HCT116 (cell line): ENCODE data around the gene SYNE1. TPM values are rescaled to one million over a fixed set of nuclear protein-coding genes. Genes with fewer than 3 reads are reported as not detected.

Source experiments
- ATAC-seq: fragments of 200-7000 bp; cut with Tn5 transposase; 2 replicates; pipeline ENCODE4 v1.9.1; 2020; ENCODE audit warnings: mild to moderate bottlenecking, moderate library complexity
- BruUV-seq: library from RNA; stranded (reverse); fragments of 400-500 nt; replicated peaks from 2 replicates; lab custom pipeline; 2021; lab: Mats Ljungman, UMichigan
- CTCF ChIA-PET: fragments of 300-600 bp; sonication (Branson Sonifier 250); formaldehyde crosslinking; loops from one replicate; lab custom pipeline; 2021; ENCODE audit warnings: antibody characterized with exemption; lab: Charles Lee
- POLR2A ChIA-PET: fragments of 300-600, 350-600 bp; sonication (Branson Sonifier 250); formaldehyde crosslinking; loops from one replicate; lab custom pipeline; 2021; ENCODE audit warnings: antibody characterized with exemption; lab: Charles Lee
- RAD21 ChIA-PET, 2 experiments: fragments of 300-600 bp; sonication (Branson Sonifier 250); formaldehyde crosslinking; loops; one replicate each; lab custom pipeline; 2023; ENCODE audit warnings: low total read pairs in 2 of 2; ENCODE audit not compliant: uncharacterized antibody in 2 of 2, unreplicated experiment in 2 of 2, low non-redundant PET in 1 of 2; lab: Charles Lee
- DNase-seq: peaks from one replicate; pipeline ENCODE4 v3.0.0-alpha.2; 2010; ENCODE audit warnings: low read depth, low spot score
- H2AFZ ChIP-seq: fragments of 200-600 bp; shearing (Covaris generic), sonication (generic); 2 replicates; pipeline ENCODE4 v1.6.1; 2017; ENCODE audit warnings: low read depth, mixed run types, mixed read lengths, antibody characterized with exemption, low read length; ENCODE audit not compliant: poor library complexity, severe bottlenecking
- H3K27ac ChIP-seq: 2 replicates; pipeline ENCODE4 v1.5.1; 2012; ENCODE audit warnings: low read depth, low read length
- H3K27me3 ChIP-seq: fragments of 200-600 bp; sonication (generic); 2 replicates; pipeline ENCODE4 v1.6.1; 2016; ENCODE audit warnings: mixed run types, low read length, mixed read lengths; ENCODE audit not compliant: insufficient read depth
- H3K36me3 ChIP-seq, 2 experiments: fragments of 200-500 bp in 1 of 2; fragments of 200-600 bp in 1 of 2; sonication (Bioruptor generic) in 1 of 2; sonication (generic) in 1 of 2; 2 replicates each; pipeline versions ENCODE4 v1.5.1 to v1.6.1; 2014 to 2016; ENCODE audit warnings: low read length in 2 of 2, inconsistent platforms in 1 of 2, mixed read lengths in 1 of 2, mixed run types in 1 of 2; ENCODE audit not compliant: insufficient read depth in 2 of 2, control insufficient read depth in 1 of 2
- H3K4me1 ChIP-seq, 2 experiments: fragments of 200-600 bp in 1 of 2; sonication (generic) in 1 of 2; 2 replicates each; pipeline versions ENCODE4 v1.5.1 to v1.6.1; 2012 to 2017; ENCODE audit warnings: low read length in 2 of 2, inconsistent platforms in 1 of 2, mild to moderate bottlenecking in 1 of 2, mixed read lengths in 1 of 2, mixed run types in 1 of 2, moderate library complexity in 1 of 2; ENCODE audit not compliant: insufficient read depth in 2 of 2, control insufficient read depth in 1 of 2
- H3K4me2 ChIP-seq: fragments of 200-600 bp; sonication (generic); 2 replicates; pipeline ENCODE4 v1.6.1; 2017; ENCODE audit warnings: mixed run types, low read length, mixed read lengths
- H3K4me3 ChIP-seq, 2 experiments: fragments of 200-600 bp in 1 of 2; sonication (generic) in 1 of 2; replicated peaks in 1 of 2; 2 replicates each; pipeline ENCODE4 v1.5.1; 2011 to 2016; ENCODE audit warnings: low read length in 2 of 2, control low read depth in 1 of 2, low read depth in 1 of 2, mild to moderate bottlenecking in 1 of 2, mixed read lengths in 1 of 2, mixed run types in 1 of 2
- H3K79me2 ChIP-seq: fragments of 200-600 bp; sonication (generic); 2 replicates; pipeline ENCODE4 v1.6.1; 2017; ENCODE audit warnings: mild to moderate bottlenecking, mixed run types, low read length, moderate library complexity, mixed read lengths; ENCODE audit not compliant: insufficient read depth
- H3K9ac ChIP-seq: fragments of 200-600 bp; sonication (generic); 2 replicates; pipeline ENCODE4 v1.6.1; 2016; ENCODE audit warnings: low read length, mixed read lengths
- H3K9me2 ChIP-seq: fragments of 200-600 bp; sonication (generic), shearing (Covaris generic); 2 replicates; pipeline ENCODE4 v1.6.1; 2017; ENCODE audit warnings: mixed run types, mild to moderate bottlenecking, moderate library complexity; ENCODE audit not compliant: insufficient read depth
- H3K9me3 ChIP-seq, 2 experiments: fragments of 200-500 bp in 1 of 2; fragments of 200-600 bp in 1 of 2; sonication (Bioruptor generic) in 1 of 2; sonication (generic) in 1 of 2; 2 replicates each; pipeline ENCODE4 v1.6.1; 2014 to 2017; ENCODE audit warnings: low read length in 2 of 2, mixed read lengths in 2 of 2, inconsistent platforms in 1 of 2, low read depth in 1 of 2, mild to moderate bottlenecking in 1 of 2, mixed run types in 1 of 2, moderate library complexity in 1 of 2; ENCODE audit not compliant: control insufficient read depth in 1 of 2, insufficient read depth in 1 of 2
- H4K20me1 ChIP-seq: fragments of 200-600 bp; sonication (generic), shearing (Covaris generic); 2 replicates; pipeline ENCODE4 v1.6.1; 2017; ENCODE audit warnings: mixed run types, mild to moderate bottlenecking, moderate library complexity; ENCODE audit not compliant: insufficient read depth
- CBX3 ChIP-seq: IDR thresholded peaks from 2 replicates; pipeline ENCODE4 v1.6.1; 2012; ENCODE audit warnings: low read depth
- POLR2A ChIP-seq: IDR thresholded peaks from 2 replicates; pipeline ENCODE4 v1.7.0; 2011; ENCODE audit warnings: borderline replicate concordance; ENCODE audit not compliant: insufficient read depth, insufficient read length; ENCODE audit errors: extremely low read depth
- POLR2AphosphoS5 ChIP-seq: IDR thresholded peaks from 2 replicates; pipeline ENCODE4 v1.6.1; 2011; ENCODE audit warnings: mild to moderate bottlenecking, low read depth, low read length, moderate library complexity
- RAD21 ChIP-seq: IDR thresholded peaks from 2 replicates; pipeline ENCODE4 v1.6.1; 2012; ENCODE audit warnings: low read depth, mild to moderate bottlenecking
- SIN3A ChIP-seq: IDR thresholded peaks from 2 replicates; pipeline ENCODE4 v1.6.1; 2012; ENCODE audit warnings: low read depth
- SP1 ChIP-seq: IDR thresholded peaks from 2 replicates; pipeline ENCODE4 v1.6.1; 2012; ENCODE audit warnings: low read depth
- TCF7L2 ChIP-seq: IDR thresholded peaks from 2 replicates; pipeline ENCODE4 v1.7.0; 2011; ENCODE audit warnings: borderline replicate concordance, inconsistent platforms; ENCODE audit not compliant: insufficient read depth, insufficient read length; ENCODE audit errors: extremely low read depth
- YY1 ChIP-seq: IDR thresholded peaks from 2 replicates; pipeline ENCODE4 v1.6.1; 2011; ENCODE audit warnings: low read length, low read depth, moderate library complexity, mild to moderate bottlenecking; ENCODE audit not compliant: insufficient replicate concordance; ENCODE audit errors: extremely low read depth
- ZFX ChIP-seq: fragments of 450-650 bp; IDR thresholded peaks from 2 replicates; pipeline ENCODE4 v1.6.1; 2017
- ZNF274 ChIP-seq: fragments of 200-500 bp; sonication (Bioruptor generic); IDR thresholded peaks from 2 replicates; pipeline ENCODE4 v1.6.1; 2014; ENCODE audit warnings: mild to moderate bottlenecking, low read depth, low read length, inconsistent platforms
- intact Hi-C: fragments of 100-400 bp; cut with micrococcal nuclease; formaldehyde crosslinking; loops from 2 replicates; pipeline ENCODE4 v1.10.0; 2022
- total RNA-seq: library from RNA; stranded (reverse); gene quantifications from one replicate; pipeline ENCODE4 v1.2.1, GENCODE V29; 2021; ENCODE audit not compliant: unreplicated experiment
- TF ChIP-seq, protein P1 (sequence below), 3 experiments: fragments of 200-600 bp in 1 of 3; sonication (generic) in 1 of 3; IDR thresholded peaks in 2 of 3; conservative IDR thresholded peaks in 1 of 3; 2 replicates each; pipeline ENCODE4 v1.5.1; 2012 to 2017; ENCODE audit warnings: low read depth in 2 of 3, low read length in 2 of 3, antibody characterized with exemption in 1 of 3, borderline replicate concordance in 1 of 3, control low read depth in 1 of 3, mild to moderate bottlenecking in 1 of 3, mixed read lengths in 1 of 3, mixed run types in 1 of 3, moderate library complexity in 1 of 3; ENCODE audit not compliant: insufficient read depth in 1 of 3
- TF ChIP-seq, protein P2 (sequence below): IDR thresholded peaks from 2 replicates; pipeline ENCODE4 v1.6.1; 2012
- TF ChIP-seq, protein P3 (sequence below): IDR thresholded peaks from 2 replicates; pipeline ENCODE4 v1.6.1; 2011; ENCODE audit warnings: mild to moderate bottlenecking, low read length, moderate library complexity; ENCODE audit not compliant: insufficient replicate concordance; ENCODE audit errors: extremely low read depth

Gene SYNE1
- total RNA-seq, 1 experiment from 2014 or later, result 5.4 TPM

DNA sequence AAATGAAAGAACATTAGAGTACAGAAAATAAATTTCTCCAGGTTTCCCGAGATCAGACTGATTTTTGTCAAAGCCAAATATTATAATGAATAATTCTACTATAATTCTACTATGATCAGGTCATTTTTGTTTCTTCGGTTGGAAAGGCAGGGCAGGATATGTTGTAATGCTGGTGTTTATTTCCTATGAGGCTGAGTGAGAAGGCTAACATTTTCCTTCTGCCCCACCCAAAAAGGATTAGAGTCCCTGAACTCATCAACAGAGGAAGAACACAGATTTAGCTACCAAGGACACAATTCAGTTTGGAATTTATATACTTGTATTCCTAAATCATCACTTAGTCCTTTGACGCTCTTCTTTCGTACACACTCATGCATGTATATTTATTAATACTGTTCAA, 318.9 kb downstream of the SYNE1 start:
- POLR2A ChIA-PET, result no interaction called here
- RAD21 ChIA-PET, result no interaction called here
- H3K79me2 ChIP-seq, result no peaks in the 10 kb centered on the region
- H3K4me3 ChIP-seq, result no peak overlapping the region
- ATAC-seq, result no peak
- H3K27ac ChIP-seq, result no peak overlapping the region
- H3K4me2 ChIP-seq, result no peak overlapping the region
- peaks cover 0 to 8% of the 10 kb centered on the region in 2 experiments; a peak in 2 of 4 replicates for H3K4me1 ChIP-seq
- H3K9me2 ChIP-seq, result no peaks in the 10 kb centered on the region
- TF ChIP-seq, protein P1, sequence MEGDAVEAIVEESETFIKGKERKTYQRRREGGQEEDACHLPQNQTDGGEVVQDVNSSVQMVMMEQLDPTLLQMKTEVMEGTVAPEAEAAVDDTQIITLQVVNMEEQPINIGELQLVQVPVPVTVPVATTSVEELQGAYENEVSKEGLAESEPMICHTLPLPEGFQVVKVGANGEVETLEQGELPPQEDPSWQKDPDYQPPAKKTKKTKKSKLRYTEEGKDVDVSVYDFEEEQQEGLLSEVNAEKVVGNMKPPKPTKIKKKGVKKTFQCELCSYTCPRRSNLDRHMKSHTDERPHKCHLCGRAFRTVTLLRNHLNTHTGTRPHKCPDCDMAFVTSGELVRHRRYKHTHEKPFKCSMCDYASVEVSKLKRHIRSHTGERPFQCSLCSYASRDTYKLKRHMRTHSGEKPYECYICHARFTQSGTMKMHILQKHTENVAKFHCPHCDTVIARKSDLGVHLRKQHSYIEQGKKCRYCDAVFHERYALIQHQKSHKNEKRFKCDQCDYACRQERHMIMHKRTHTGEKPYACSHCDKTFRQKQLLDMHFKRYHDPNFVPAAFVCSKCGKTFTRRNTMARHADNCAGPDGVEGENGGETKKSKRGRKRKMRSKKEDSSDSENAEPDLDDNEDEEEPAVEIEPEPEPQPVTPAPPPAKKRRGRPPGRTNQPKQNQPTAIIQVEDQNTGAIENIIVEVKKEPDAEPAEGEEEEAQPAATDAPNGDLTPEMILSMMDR (IDR thresholded peaks at IDR 0.05 in 2 of 3, conservative IDR thresholded peaks at IDR 0.05 in 1 of 3; ENCODE audit: borderline replicate concordance in 1 of 3, insufficient read depth in 1 of 3, low read depth in 2 of 3, low read length in 2 of 3), result no peak
- no peak for TF ChIP-seq POLR2AphosphoS5
- TF ChIP-seq ZNF274, result no peak
- TF ChIP-seq TCF7L2, result no peak
- TF ChIP-seq CBX3, result no peak
- TF ChIP-seq, protein P2, sequence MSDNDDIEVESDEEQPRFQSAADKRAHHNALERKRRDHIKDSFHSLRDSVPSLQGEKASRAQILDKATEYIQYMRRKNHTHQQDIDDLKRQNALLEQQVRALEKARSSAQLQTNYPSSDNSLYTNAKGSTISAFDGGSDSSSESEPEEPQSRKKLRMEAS, result no peak
- no peak for TF ChIP-seq SP1
- TF ChIP-seq, protein P3, sequence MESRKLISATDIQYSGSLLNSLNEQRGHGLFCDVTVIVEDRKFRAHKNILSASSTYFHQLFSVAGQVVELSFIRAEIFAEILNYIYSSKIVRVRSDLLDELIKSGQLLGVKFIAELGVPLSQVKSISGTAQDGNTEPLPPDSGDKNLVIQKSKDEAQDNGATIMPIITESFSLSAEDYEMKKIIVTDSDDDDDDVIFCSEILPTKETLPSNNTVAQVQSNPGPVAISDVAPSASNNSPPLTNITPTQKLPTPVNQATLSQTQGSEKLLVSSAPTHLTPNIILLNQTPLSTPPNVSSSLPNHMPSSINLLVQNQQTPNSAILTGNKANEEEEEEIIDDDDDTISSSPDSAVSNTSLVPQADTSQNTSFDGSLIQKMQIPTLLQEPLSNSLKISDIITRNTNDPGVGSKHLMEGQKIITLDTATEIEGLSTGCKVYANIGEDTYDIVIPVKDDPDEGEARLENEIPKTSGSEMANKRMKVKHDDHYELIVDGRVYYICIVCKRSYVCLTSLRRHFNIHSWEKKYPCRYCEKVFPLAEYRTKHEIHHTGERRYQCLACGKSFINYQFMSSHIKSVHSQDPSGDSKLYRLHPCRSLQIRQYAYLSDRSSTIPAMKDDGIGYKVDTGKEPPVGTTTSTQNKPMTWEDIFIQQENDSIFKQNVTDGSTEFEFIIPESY, result no peak
- no peak for TF ChIP-seq ZFX
- TF ChIP-seq SIN3A, result no peak
- no peak for TF ChIP-seq POLR2A
- no peak for TF ChIP-seq RAD21
- no peak for TF ChIP-seq YY1
- H3K9me3 ChIP-seq, result no peaks in the 10 kb centered on the region
- DNase-seq, result no peak
- no peak overlapping the region for H3K9ac ChIP-seq
- no peak overlapping the region for H2AFZ ChIP-seq
- CTCF ChIA-PET, result interaction anchor here (1.0 kb wide), 1 partner anchor 20 kb away, joined by 5 read pairs; no protein-coding TSS in a partner anchor
- no peaks in the 10 kb centered on the region for H3K27me3 ChIP-seq
- intact Hi-C loops, result no loop called here
- no peaks in the 10 kb centered on the region for H4K20me1 ChIP-seq
- no TSS peak for BruUV-seq
- H3K36me3 ChIP-seq, result no peaks in the 10 kb centered on the region
